ENCODE results near the gene FBXW7.

Gene FBXW7

DNA sequence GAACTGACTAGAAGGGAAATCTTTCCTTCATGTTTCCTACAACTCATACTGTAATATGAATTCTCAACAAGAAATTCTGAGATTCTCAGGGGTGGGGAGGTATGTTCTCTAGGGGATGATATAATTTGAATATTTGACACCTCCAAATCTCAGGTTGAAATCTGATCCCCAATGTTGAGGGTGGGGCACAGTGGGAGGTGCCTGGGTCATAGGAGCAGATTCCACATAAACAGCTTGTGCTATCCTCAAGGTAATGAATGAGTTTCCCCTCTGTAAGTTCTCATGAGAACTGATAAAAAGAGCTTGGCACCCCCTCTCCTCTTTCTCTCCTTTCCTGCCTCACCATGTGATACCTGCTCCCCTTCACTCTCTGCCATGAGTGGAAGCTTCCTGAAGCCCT, 21.5 kb downstream of the FBXW7 start:
- TF ChIP-seq POLR2AphosphoS5 (IDR thresholded peaks at IDR 0.05; ENCODE audit: low read depth, low read length), result no peak
- TF ChIP-seq SIN3A (IDR thresholded peaks at IDR 0.05; ENCODE audit: borderline replicate concordance, insufficient read depth, low read length), result no peak
- TF ChIP-seq, protein P1, sequence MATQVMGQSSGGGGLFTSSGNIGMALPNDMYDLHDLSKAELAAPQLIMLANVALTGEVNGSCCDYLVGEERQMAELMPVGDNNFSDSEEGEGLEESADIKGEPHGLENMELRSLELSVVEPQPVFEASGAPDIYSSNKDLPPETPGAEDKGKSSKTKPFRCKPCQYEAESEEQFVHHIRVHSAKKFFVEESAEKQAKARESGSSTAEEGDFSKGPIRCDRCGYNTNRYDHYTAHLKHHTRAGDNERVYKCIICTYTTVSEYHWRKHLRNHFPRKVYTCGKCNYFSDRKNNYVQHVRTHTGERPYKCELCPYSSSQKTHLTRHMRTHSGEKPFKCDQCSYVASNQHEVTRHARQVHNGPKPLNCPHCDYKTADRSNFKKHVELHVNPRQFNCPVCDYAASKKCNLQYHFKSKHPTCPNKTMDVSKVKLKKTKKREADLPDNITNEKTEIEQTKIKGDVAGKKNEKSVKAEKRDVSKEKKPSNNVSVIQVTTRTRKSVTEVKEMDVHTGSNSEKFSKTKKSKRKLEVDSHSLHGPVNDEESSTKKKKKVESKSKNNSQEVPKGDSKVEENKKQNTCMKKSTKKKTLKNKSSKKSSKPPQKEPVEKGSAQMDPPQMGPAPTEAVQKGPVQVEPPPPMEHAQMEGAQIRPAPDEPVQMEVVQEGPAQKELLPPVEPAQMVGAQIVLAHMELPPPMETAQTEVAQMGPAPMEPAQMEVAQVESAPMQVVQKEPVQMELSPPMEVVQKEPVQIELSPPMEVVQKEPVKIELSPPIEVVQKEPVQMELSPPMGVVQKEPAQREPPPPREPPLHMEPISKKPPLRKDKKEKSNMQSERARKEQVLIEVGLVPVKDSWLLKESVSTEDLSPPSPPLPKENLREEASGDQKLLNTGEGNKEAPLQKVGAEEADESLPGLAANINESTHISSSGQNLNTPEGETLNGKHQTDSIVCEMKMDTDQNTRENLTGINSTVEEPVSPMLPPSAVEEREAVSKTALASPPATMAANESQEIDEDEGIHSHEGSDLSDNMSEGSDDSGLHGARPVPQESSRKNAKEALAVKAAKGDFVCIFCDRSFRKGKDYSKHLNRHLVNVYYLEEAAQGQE (IDR thresholded peaks at IDR 0.05; ENCODE audit: insufficient read depth in 1 of 2, low read depth in 2 of 2, low read length in 2 of 2), result no peak
- no peak for TF ChIP-seq FOXP2 (optimal IDR thresholded peaks at IDR 0.05; ENCODE audit: borderline replicate concordance, extremely low read depth, extremely low read length, insufficient read depth)

- TF ChIP-seq POLR2AphosphoS5 (IDR thresholded peaks at IDR 0.05; ENCODE audit: low read depth, low read length), result no peak
Observed at GRCh38 chr4:152513078-152513477, 22.8 kb downstream of the FBXW7 start.

DNA sequence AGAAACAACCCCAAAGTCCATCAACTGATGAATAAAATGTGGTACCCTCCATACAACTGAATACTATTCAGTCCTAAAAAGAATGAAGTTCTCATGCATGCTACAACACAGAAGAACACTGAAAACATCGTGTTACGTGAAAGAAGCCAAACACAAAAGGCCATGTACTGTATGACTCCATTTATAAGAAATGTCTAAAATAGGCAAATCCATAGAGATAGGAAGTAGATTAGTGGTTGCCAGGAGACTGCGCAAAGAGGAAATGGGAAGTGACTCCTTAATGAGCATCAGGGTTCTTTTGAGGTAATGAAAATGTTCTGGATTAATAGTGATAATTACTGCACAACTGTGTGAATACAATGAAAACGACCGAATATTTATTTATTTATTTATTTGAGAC, 23.4 kb downstream of the FBXW7 start:
- TF ChIP-seq TAF1 (IDR thresholded peaks at IDR 0.05; ENCODE audit: borderline replicate concordance, insufficient read depth, low read length), result no peak
- TF ChIP-seq POLR2AphosphoS5 (IDR thresholded peaks at IDR 0.05; ENCODE audit: low read depth, low read length), result no peak
- no peak for TF ChIP-seq FOXP2 (optimal IDR thresholded peaks at IDR 0.05; ENCODE audit: borderline replicate concordance, extremely low read depth, extremely low read length, insufficient read depth)
- TF ChIP-seq SIN3A (IDR thresholded peaks at IDR 0.05; ENCODE audit: borderline replicate concordance, insufficient read depth, low read length), result no peak
- TF ChIP-seq, protein P1 (IDR thresholded peaks at IDR 0.05; ENCODE audit: insufficient read depth in 1 of 2, low read depth in 2 of 2, low read length in 2 of 2), result no peak

GRCh38 chr4:152510349-152511147, 25.3 kb downstream of the FBXW7 start:
- TF ChIP-seq FOXP2 (optimal IDR thresholded peaks at IDR 0.05; ENCODE audit: borderline replicate concordance, extremely low read depth, extremely low read length, insufficient read depth) (no peak), TAF1 (IDR thresholded peaks at IDR 0.05; ENCODE audit: borderline replicate concordance, insufficient read depth, low read length) (no peak), POLR2AphosphoS5 (IDR thresholded peaks at IDR 0.05; ENCODE audit: low read depth, low read length) (no peak), SIN3A (IDR thresholded peaks at IDR 0.05; ENCODE audit: borderline replicate concordance, insufficient read depth, low read length) (no peak)
- TF ChIP-seq, protein P1 (IDR thresholded peaks at IDR 0.05; ENCODE audit: insufficient read depth in 1 of 2, low read depth in 2 of 2, low read length in 2 of 2), result no peak

DNA sequence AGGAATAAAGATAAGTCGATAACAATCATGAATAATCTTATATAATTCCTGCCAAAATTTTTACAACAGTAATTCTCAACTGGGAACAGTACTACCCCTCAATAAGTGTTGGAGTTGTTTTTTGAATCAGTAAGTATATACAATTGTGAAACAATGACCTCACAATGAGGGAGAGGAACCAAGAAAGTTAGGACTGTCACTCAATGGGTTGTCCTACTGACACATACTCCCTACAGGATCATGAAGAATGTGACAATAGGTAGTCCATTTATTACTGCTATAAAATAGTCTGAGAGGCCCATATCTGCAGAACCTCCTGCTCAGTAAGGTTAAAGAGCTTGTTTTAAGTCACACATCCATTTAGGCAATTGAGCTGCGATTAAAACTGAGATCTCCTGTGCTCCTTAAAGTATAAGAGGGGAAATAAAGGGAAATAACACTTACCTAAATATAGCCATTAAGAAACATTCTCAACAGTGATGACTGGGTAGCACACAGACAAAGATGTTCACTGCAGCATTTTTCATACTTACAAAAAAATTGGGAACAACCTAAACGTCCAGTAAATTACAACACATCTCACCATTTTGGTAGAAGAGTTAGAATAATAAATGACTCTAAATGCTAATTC, 26.2 kb downstream of the FBXW7 start:
- no peak for TF ChIP-seq FOXP2 (optimal IDR thresholded peaks at IDR 0.05; ENCODE audit: borderline replicate concordance, extremely low read depth, extremely low read length, insufficient read depth)
- no peak for TF ChIP-seq POLR2AphosphoS5 (IDR thresholded peaks at IDR 0.05; ENCODE audit: low read depth, low read length)
- no peak for TF ChIP-seq TAF1 (IDR thresholded peaks at IDR 0.05; ENCODE audit: borderline replicate concordance, insufficient read depth, low read length)
- TF ChIP-seq, protein P1 (IDR thresholded peaks at IDR 0.05; ENCODE audit: insufficient read depth in 1 of 2, low read depth in 2 of 2, low read length in 2 of 2), result no peak
- no peak for TF ChIP-seq SIN3A (IDR thresholded peaks at IDR 0.05; ENCODE audit: borderline replicate concordance, insufficient read depth, low read length)

Measured in PFSK-1 (cell line).